ENCODE measurements around the gene PPP1R8.

- no peak for TF ChIP-seq CTCF (conservative IDR thresholded peaks at IDR 0.05)
- TF ChIP-seq ZFX (IDR thresholded peaks at IDR 0.05) = no peak
Observed at GRCh38 chr1:27868932-27869718, 38.5 kb downstream of the PPP1R8 start.
